Colonic mucosa (tissue), 4 donors: ENCODE measurements around the gene DGKD. TPM values are rescaled to one million over a fixed set of nuclear protein-coding genes. Genes with fewer than 3 reads are reported as not detected.

Source experiments
- DNase-seq: peaks from one replicate; pipeline ENCODE4 v3.0.0-alpha.2; 2020
- H3K27ac ChIP-seq: fragments of 200-600 bp; one replicate; pipeline ENCODE4 v1.8.0; 2021
- H3K27me3 ChIP-seq: fragments of 200-600 bp; one replicate; pipeline ENCODE4 v1.8.0; 2021
- H3K36me3 ChIP-seq: fragments of 200-600 bp; one replicate; pipeline ENCODE4 v1.8.0; 2021
- H3K4me1 ChIP-seq: fragments of 200-600 bp; one replicate; pipeline ENCODE4 v1.8.0; 2021; ENCODE audit warnings: mild to moderate bottlenecking
- H3K4me3 ChIP-seq: fragments of 200-600 bp; one replicate; pipeline ENCODE4 v1.8.0; 2021
- H3K9ac ChIP-seq, 2 donors: one replicate each; pipeline ENCODE4 v1.7.0; 2013; ENCODE audit warnings: control low read depth in 2 of 2, low read depth in 2 of 2, low read length in 2 of 2
- H3K9me3 ChIP-seq: fragments of 200-600 bp; one replicate; pipeline ENCODE4 v1.8.0; 2021
- CTCF ChIP-seq: fragments of 200-600 bp; IDR thresholded peaks from one replicate; pipeline ENCODE4 v1.8.0; 2022; ENCODE audit warnings: antibody characterized with exemption, mild to moderate bottlenecking
- intact Hi-C: fragments of 100-400 bp; cut with DNase I; formaldehyde crosslinking; loops from one replicate; pipeline ENCODE4 v1.14.1; 2022
- total RNA-seq, 2 donors: library from RNA; stranded (reverse); fragmentation: NEBNext Ultra II Directional in 1 of 2; extraction: Animal tissue kit (Norgen Biotek cat#: 25700) in 1 of 2; gene quantifications; one replicate each; pipeline ENCODE4 v1.2.1, GENCODE V29; 2021
- donor health status: healthy.
- donor health status: DM: no; HTN: no; CAD: no.
- donor health status: DM: no; HTN: no; CAD: no.

Gene DGKD
- total RNA-seq, 2 donors from 2014 or later = 64.4 to 94.6 TPM

GRCh38 chr2:233380995-233381637 lies 26.8 kb downstream of the DGKD start:
- no peaks in the 10 kb centered on the region for H3K27me3 ChIP-seq
- no peak overlapping the region for H3K27ac ChIP-seq
- H3K9me3 ChIP-seq = no peaks in the 10 kb centered on the region
- H3K4me1 ChIP-seq = no peaks in the 10 kb centered on the region
- no peak overlapping the region for H3K9ac ChIP-seq
- no peaks in the 10 kb centered on the region for H3K36me3 ChIP-seq
- intact Hi-C loops = no loop called here
- DNase-seq = no peak
- no peak overlapping the region for H3K4me3 ChIP-seq
- TF ChIP-seq CTCF = no peak

GRCh38 chr2:233381638-233381995 lies 27.3 kb downstream of the DGKD start:
- H3K4me3 ChIP-seq = no peak overlapping the region
- no peaks in the 10 kb centered on the region for H3K36me3 ChIP-seq
- no peaks in the 10 kb centered on the region for H3K4me1 ChIP-seq
- DNase-seq = no peak
- H3K9me3 ChIP-seq = no peaks in the 10 kb centered on the region
- no peak overlapping the region for H3K27ac ChIP-seq
- TF ChIP-seq CTCF = no peak
- no peaks in the 10 kb centered on the region for H3K27me3 ChIP-seq
- intact Hi-C loops = no loop called here
- no peak overlapping the region for H3K9ac ChIP-seq

- H3K9me3 ChIP-seq = no peaks in the 10 kb centered on the region
- no peaks in the 10 kb centered on the region for H3K4me1 ChIP-seq
- DNase-seq = no peak
- no peak overlapping the region for H3K4me3 ChIP-seq
- intact Hi-C loops = no loop called here
- H3K27ac ChIP-seq = no peak overlapping the region
- no peak overlapping the region for H3K9ac ChIP-seq
- no peaks in the 10 kb centered on the region for H3K36me3 ChIP-seq
- H3K27me3 ChIP-seq = no peaks in the 10 kb centered on the region
- TF ChIP-seq CTCF = no peak
Observed at GRCh38 chr2:233384015-233384414, 29.7 kb downstream of the DGKD start.

DNA sequence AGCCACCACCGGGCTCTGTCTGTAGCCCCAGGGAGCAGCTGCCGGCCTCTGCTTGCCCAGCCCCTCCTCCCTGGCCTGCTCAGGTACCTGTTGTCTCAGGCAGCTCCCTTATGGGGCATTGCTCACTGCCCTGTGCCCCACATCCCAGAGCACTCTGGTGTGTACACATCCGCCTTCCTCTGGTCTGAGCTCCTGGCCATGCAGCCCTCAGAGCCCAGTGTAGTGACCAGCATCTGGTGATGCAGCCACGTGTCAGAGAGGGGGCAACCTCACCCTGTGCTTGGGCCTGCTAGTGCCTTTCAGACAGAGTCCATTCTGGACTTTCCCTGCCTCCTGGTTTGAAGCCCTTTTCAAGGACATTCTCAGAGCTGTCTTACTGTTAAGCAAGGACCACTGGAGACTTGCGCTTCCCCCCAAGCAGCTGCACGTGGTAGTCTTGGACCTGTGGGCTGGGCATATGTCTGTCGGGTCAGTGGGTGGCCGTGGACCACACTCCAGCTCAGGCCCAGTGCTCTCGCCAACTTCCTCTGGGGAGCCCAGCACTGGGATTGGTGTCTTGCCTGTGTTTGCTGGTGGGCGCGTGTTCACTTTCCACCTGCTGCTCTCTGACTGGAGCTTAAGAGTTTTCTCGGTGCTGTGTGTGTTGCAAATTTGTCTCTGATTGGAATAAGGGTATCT lies 30.7 kb downstream of the DGKD start:
- TF ChIP-seq CTCF = no peak
- Histone ChIP-seq H3K27ac (no peak overlapping the region), H3K9ac (no peak overlapping the region), H3K9me3 (no peaks in the 10 kb centered on the region), H3K4me3 (no peak overlapping the region), H3K27me3 (no peaks in the 10 kb centered on the region), H3K4me1 (no peaks in the 10 kb centered on the region), H3K36me3 (no peaks in the 10 kb centered on the region)
- DNase-seq = no peak
- intact Hi-C loops = no loop called here

DNA sequence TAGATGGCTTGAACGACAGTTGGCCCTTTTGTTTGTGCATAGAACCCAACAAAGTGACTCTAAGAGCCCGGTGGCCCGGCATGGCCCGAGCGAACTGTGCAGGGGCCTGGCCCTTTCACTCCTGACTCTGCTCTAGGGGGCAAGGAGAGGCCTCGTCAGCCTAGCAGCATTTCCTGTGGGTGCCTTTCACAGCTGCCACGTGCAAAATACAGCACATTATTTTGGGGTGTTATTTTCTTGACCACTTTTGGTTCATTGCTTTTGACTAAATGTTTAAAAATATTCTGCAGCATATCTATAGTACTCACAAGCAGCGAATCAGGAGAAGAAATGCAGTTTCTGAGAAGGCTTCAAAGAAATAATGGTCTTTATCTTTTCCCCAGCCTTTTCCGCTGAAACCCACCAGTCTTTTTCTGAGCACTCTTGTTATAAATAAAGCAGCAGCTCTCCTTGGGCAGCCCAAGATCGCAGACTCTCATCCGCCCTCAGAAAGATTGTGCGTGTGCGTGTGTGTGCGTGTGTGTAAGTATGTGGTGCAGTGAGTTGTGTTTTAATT lies 31.3 kb downstream of the DGKD start:
- no peaks in the 10 kb centered on the region for H3K27me3 ChIP-seq
- no peak overlapping the region for H3K4me3 ChIP-seq
- H3K36me3 ChIP-seq = no peaks in the 10 kb centered on the region
- H3K4me1 ChIP-seq = no peaks in the 10 kb centered on the region
- DNase-seq = no peak
- peak overlapping the region; percentile 9 for H3K27ac ChIP-seq
- no peak for TF ChIP-seq CTCF
- no peak overlapping the region for H3K9ac ChIP-seq
- no peaks in the 10 kb centered on the region for H3K9me3 ChIP-seq
- intact Hi-C loops = no loop called here
